Endothelial cell of umbilical vein (primary cell): ENCODE results near the gene OPA3.

Experiments
- CTCF ChIP-seq, 2 donors: IDR thresholded peaks; 1 replicate in 1 of 2; 2 replicates in 1 of 2; pipeline ENCODE4 v1.5.1; 2011; ENCODE audit warnings: low read length in 2 of 2, mild to moderate bottlenecking in 2 of 2, moderate library complexity in 2 of 2, control low read depth in 1 of 2, inconsistent platforms in 1 of 2, low read depth in 1 of 2; ENCODE audit not compliant: insufficient read depth in 1 of 2; ENCODE audit errors: extremely low read depth in 1 of 2
- EZH2 ChIP-seq: IDR thresholded peaks from 2 replicates; pipeline ENCODE4 v1.6.1; 2012; ENCODE audit warnings: borderline replicate concordance, low read depth, mild to moderate bottlenecking, moderate library complexity, low read length, inconsistent platforms; ENCODE audit not compliant: severe bottlenecking
- FOS ChIP-seq: IDR thresholded peaks from 2 replicates; pipeline ENCODE4 v1.6.1; 2011; ENCODE audit warnings: mild to moderate bottlenecking, low read length, moderate library complexity, borderline replicate concordance; ENCODE audit not compliant: insufficient read depth
- GATA2 ChIP-seq: IDR thresholded peaks from 2 replicates; pipeline ENCODE4 v1.7.0; 2011; ENCODE audit warnings: low read depth, mild to moderate bottlenecking, moderate library complexity, mixed read lengths, low read length; ENCODE audit not compliant: insufficient read length, insufficient read depth
- JUN ChIP-seq: IDR thresholded peaks from 2 replicates; pipeline ENCODE4 v1.6.1; 2011; ENCODE audit warnings: borderline replicate concordance, low read depth; ENCODE audit not compliant: insufficient read length, insufficient read depth
- MYC ChIP-seq: IDR thresholded peaks from one replicate; pipeline ENCODE4 v1.6.1; 2011; ENCODE audit warnings: mild to moderate bottlenecking, low read depth, low read length
- POLR2A ChIP-seq: IDR thresholded peaks from 2 replicates; pipeline ENCODE4 v1.6.1; 2012; ENCODE audit warnings: low read depth, mild to moderate bottlenecking, control low read depth, low read length
- POLR2AphosphoS5 ChIP-seq: IDR thresholded peaks from 2 replicates; pipeline ENCODE4 v1.6.1; 2012; ENCODE audit warnings: low read depth, mild to moderate bottlenecking, control low read depth, low read length, moderate library complexity; ENCODE audit not compliant: insufficient read depth
- TF ChIP-seq, protein P1 (sequence below): IDR thresholded peaks from 2 replicates; pipeline ENCODE4 v1.6.1; 2011; ENCODE audit not compliant: insufficient read depth, insufficient read length

DNA sequence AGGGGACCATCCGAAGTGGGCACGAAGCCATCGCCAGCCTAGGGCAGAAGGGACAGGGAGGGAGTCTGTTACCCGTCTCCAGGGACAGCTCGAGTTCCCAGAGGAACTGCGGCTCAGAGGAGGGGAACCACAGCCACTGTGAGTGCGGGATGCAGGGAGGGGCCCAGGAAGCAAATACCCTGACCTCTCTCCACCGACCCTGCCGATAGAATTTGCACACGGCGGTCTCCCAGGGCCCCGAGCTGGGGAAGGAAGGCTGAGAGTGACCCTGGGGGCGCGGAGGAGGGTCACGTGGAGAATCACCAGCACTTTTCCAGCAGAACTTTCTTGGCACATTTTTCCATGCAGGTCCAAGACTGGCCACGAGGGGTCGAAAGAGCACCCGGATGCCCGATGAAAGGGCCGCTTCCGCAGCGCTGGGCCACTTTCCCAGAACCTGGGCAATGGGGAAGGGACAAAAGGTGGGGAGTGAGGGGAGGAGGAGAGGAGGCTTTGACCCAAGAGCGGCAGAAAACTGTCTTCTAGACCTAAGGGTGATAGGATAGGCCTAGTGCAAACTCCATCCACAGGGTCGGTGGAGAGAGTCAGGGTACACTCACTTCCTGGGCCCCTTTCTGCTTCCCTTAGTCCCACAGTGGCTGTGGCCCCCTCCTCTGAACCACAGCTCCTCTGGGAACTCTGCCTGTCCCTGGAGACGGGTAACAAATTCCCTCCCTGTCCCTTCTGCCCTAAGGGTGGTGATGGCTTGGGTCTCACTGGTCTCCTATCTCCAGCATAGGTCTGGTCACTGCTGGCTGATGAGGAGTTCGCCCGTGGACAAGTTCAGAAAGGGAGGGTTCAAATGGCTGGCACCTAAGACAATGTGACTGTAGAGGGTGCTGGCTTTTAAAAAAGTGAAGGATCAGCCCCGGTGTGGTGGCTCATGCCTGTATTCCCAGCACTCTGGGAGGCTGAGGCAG is 22.7 kb upstream of the OPA3 start:
- TF ChIP-seq CTCF (IDR thresholded peaks at IDR 0.05; ENCODE audit: extremely low read depth in 1 of 2, insufficient read depth in 1 of 2, low read depth in 1 of 2, low read length in 2 of 2) = peak; percentile 89 to 90
- TF ChIP-seq MYC = no peak
- peak; percentile 41 for TF ChIP-seq POLR2AphosphoS5
- peak; percentile 38 for TF ChIP-seq POLR2A
- no peak for TF ChIP-seq GATA2
- TF ChIP-seq, protein P1, sequence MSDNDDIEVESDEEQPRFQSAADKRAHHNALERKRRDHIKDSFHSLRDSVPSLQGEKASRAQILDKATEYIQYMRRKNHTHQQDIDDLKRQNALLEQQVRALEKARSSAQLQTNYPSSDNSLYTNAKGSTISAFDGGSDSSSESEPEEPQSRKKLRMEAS = peak; percentile 91
- no peak for TF ChIP-seq EZH2
- TF ChIP-seq FOS = no peak
- TF ChIP-seq JUN = no peak
